B cell (primary cell): ENCODE results near the gene C22orf31.

Experiments
- EZH2 ChIP-seq: IDR thresholded peaks from 2 replicates; pipeline ENCODE4 v1.6.1; 2012; ENCODE audit warnings: borderline replicate concordance, low read depth, mild to moderate bottlenecking, moderate library complexity, low read length; ENCODE audit not compliant: insufficient read depth, poor library complexity, severe bottlenecking
- TF ChIP-seq, protein P1 (sequence below): fragments of 200-600 bp; IDR thresholded peaks from one replicate; pipeline ENCODE4 v1.8.0; 2022; ENCODE audit warnings: antibody characterized with exemption, mild to moderate bottlenecking

DNA sequence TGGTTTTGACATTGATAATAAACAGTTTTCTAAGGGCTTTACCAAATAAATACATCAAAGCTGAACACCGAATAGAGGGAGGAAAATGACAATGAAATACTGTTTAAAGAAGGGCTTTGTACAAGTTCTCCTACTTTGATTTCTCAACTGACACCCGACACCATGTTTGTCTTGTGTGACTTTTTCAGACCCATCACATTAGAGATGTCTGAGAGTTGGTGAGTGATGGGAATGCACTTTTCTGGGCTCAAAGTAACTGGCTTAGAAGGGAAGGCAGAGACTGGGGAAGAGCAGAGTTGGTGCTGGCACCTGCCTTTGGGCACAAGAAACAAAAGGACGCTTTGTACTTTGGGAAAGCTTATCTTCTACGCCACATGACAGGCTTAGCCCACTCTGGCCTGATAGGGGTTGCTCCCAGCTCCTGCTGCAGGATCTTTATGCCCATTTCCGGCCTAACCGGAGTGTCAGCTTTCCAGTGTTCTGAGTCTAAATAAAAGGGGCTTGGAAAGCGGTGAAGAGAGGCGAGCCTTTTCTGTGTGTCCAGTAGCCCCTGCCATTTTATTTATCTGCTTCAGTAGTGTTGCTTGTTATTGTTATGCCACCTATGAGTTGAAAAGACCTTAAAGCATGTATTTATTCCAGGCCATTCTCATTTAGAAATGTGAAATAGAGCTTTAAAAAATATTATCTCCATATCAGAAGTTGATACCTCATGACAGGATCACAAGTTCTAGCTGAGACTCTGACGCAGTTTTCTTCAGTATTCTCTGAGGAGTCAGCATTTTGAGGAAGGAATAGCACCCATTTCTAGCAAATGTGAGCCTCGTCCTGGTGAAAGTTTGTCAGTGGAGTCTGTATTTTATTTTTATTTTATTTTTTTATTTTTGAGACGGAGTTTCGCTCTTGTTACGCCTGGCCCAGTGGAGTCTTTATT is 35.4 kb upstream of the C22orf31 start:
- TF ChIP-seq, protein P1, sequence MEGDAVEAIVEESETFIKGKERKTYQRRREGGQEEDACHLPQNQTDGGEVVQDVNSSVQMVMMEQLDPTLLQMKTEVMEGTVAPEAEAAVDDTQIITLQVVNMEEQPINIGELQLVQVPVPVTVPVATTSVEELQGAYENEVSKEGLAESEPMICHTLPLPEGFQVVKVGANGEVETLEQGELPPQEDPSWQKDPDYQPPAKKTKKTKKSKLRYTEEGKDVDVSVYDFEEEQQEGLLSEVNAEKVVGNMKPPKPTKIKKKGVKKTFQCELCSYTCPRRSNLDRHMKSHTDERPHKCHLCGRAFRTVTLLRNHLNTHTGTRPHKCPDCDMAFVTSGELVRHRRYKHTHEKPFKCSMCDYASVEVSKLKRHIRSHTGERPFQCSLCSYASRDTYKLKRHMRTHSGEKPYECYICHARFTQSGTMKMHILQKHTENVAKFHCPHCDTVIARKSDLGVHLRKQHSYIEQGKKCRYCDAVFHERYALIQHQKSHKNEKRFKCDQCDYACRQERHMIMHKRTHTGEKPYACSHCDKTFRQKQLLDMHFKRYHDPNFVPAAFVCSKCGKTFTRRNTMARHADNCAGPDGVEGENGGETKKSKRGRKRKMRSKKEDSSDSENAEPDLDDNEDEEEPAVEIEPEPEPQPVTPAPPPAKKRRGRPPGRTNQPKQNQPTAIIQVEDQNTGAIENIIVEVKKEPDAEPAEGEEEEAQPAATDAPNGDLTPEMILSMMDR = no peak
- no peak for TF ChIP-seq EZH2
